Measurements from ENCODE around the gene CNTFR. TPM values are rescaled to one million over a fixed set of nuclear protein-coding genes. Genes with fewer than 3 reads are reported as not detected.

CNTFR gene
- total and polyA plus RNA-seq, 4 donors, result 0.75 to 3.3 (median 2.0) TPM

DNA sequence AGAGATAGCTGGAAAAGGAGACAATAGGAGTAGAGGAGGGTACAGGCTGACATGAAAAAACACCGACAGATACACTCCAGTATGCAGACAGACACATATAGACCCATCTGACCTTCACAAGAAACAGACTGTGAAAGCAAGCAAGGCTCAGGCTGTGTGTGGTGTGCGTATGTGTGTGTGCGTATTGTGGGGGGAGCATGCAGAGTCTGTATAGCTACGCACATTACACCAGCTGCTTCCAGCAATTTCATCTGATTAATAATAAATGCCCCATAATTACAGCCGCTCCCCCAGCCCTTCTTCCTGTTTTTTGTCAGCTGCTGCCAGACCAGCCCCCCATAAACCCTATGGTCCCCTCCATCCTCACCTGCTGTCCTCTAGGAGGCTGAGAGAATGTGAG lies 6.7 kb downstream of the CNTFR start:
- H3K27me3 ChIP-seq (ENCODE audit: control insufficient read depth in 4 of 4, insufficient read depth in 4 of 4, low read length in 3 of 4), result no peaks in the 10 kb centered on the region
- peaks cover 2 to 21% (median 15%) of the 10 kb centered on the region in 4 donors for H3K4me1 ChIP-seq (ENCODE audit: control insufficient read depth in 4 of 4, insufficient read depth in 4 of 4, low read length in 3 of 4)
- H3K9ac ChIP-seq (ENCODE audit: low read depth in 1 of 2, low read length in 2 of 2), result no peak overlapping the region
- H3K27ac ChIP-seq (ENCODE audit: low read depth in 1 of 2, low read length in 2 of 2), result no peak overlapping the region
- H3K9me3 ChIP-seq (ENCODE audit: control insufficient read depth in 4 of 4, low read length in 3 of 4), result no peaks in the 10 kb centered on the region
- no peaks in the 10 kb centered on the region for H3K36me3 ChIP-seq (ENCODE audit: control insufficient read depth in 4 of 4, insufficient read depth in 3 of 4, low read depth in 1 of 4, low read length in 3 of 4)
- TF ChIP-seq, protein P1, sequence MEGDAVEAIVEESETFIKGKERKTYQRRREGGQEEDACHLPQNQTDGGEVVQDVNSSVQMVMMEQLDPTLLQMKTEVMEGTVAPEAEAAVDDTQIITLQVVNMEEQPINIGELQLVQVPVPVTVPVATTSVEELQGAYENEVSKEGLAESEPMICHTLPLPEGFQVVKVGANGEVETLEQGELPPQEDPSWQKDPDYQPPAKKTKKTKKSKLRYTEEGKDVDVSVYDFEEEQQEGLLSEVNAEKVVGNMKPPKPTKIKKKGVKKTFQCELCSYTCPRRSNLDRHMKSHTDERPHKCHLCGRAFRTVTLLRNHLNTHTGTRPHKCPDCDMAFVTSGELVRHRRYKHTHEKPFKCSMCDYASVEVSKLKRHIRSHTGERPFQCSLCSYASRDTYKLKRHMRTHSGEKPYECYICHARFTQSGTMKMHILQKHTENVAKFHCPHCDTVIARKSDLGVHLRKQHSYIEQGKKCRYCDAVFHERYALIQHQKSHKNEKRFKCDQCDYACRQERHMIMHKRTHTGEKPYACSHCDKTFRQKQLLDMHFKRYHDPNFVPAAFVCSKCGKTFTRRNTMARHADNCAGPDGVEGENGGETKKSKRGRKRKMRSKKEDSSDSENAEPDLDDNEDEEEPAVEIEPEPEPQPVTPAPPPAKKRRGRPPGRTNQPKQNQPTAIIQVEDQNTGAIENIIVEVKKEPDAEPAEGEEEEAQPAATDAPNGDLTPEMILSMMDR (IDR thresholded peaks at IDR 0.05; ENCODE audit: low read depth, low read length, missing input control), result no peak
- TF ChIP-seq NR2F2 (IDR thresholded peaks at IDR 0.05) (no peak), JUND (IDR thresholded peaks at IDR 0.05) (no peak), SP1 (IDR thresholded peaks at IDR 0.05) (no peak), YY1 (IDR thresholded peaks at IDR 0.05) (no peak), FOXA2 (IDR thresholded peaks at IDR 0.05) (no peak)
- TF ChIP-seq, protein P2, sequence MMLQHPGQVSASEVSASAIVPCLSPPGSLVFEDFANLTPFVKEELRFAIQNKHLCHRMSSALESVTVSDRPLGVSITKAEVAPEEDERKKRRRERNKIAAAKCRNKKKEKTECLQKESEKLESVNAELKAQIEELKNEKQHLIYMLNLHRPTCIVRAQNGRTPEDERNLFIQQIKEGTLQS (IDR thresholded peaks at IDR 0.05), result no peak
- DNase-seq (ENCODE audit: low spot score), result no peak
- WGBS, result 95% methylated on average over 5 of the region's 5 CpGs
- H3K4me3 ChIP-seq (ENCODE audit: low read depth in 1 of 3, low read length in 3 of 3), result no peak overlapping the region

DNA sequence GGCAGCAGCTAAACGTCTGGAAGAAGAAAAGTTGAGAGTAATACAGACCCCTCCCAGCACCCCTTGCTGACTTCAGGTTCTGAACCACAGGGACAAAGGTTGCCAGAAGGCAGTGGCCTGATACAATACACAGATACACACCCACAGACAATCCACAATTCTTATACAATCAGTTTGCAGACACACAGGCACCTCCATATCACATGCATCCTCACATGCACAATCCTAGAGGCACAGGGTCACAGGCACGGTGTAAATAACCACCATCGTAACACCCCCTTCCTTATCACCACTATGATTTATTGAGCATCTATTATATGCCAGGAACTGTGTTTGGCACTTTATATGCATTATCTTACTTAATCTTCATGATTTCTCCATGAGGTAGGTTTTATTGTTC lies 8.2 kb downstream of the CNTFR start:
- no peak for TF ChIP-seq GABPA (IDR thresholded peaks at IDR 0.05 in 1 of 2, conservative IDR thresholded peaks at IDR 0.05 in 1 of 2)
- TF ChIP-seq, protein P1 (IDR thresholded peaks at IDR 0.05; ENCODE audit: low read depth, low read length, missing input control), result no peak
- TF ChIP-seq, protein P3, sequence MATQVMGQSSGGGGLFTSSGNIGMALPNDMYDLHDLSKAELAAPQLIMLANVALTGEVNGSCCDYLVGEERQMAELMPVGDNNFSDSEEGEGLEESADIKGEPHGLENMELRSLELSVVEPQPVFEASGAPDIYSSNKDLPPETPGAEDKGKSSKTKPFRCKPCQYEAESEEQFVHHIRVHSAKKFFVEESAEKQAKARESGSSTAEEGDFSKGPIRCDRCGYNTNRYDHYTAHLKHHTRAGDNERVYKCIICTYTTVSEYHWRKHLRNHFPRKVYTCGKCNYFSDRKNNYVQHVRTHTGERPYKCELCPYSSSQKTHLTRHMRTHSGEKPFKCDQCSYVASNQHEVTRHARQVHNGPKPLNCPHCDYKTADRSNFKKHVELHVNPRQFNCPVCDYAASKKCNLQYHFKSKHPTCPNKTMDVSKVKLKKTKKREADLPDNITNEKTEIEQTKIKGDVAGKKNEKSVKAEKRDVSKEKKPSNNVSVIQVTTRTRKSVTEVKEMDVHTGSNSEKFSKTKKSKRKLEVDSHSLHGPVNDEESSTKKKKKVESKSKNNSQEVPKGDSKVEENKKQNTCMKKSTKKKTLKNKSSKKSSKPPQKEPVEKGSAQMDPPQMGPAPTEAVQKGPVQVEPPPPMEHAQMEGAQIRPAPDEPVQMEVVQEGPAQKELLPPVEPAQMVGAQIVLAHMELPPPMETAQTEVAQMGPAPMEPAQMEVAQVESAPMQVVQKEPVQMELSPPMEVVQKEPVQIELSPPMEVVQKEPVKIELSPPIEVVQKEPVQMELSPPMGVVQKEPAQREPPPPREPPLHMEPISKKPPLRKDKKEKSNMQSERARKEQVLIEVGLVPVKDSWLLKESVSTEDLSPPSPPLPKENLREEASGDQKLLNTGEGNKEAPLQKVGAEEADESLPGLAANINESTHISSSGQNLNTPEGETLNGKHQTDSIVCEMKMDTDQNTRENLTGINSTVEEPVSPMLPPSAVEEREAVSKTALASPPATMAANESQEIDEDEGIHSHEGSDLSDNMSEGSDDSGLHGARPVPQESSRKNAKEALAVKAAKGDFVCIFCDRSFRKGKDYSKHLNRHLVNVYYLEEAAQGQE (IDR thresholded peaks at IDR 0.05), result no peak
- no peak for TF ChIP-seq FOXA1 (IDR thresholded peaks at IDR 0.05)
- TF ChIP-seq HNF4A (conservative IDR thresholded peaks at IDR 0.05), result no peak
- WGBS, result 74% methylated on average over 3 of the region's 3 CpGs

More for the DNA sequence above, 8.2 kb downstream of the CNTFR start:
- no peaks in the 10 kb centered on the region for H3K36me3 ChIP-seq (ENCODE audit: control insufficient read depth in 4 of 4, insufficient read depth in 3 of 4, low read depth in 1 of 4, low read length in 3 of 4)
- H3K9me3 ChIP-seq (ENCODE audit: control insufficient read depth in 4 of 4, low read length in 3 of 4), result no peaks in the 10 kb centered on the region
- H3K27me3 ChIP-seq (ENCODE audit: control insufficient read depth in 4 of 4, insufficient read depth in 4 of 4, low read length in 3 of 4), result no peaks in the 10 kb centered on the region
- no peak overlapping the region for H3K27ac ChIP-seq (ENCODE audit: low read depth in 1 of 2, low read length in 2 of 2)
- H3K4me3 ChIP-seq (ENCODE audit: low read depth in 1 of 3, low read length in 3 of 3), result no peak overlapping the region
- peaks cover 2 to 26% (median 15%) of the 10 kb centered on the region in 4 donors for H3K4me1 ChIP-seq (ENCODE audit: control insufficient read depth in 4 of 4, insufficient read depth in 4 of 4, low read length in 3 of 4)
- H3K9ac ChIP-seq (ENCODE audit: low read depth in 1 of 2, low read length in 2 of 2), result no peak overlapping the region
- DNase-seq (ENCODE audit: low spot score), result no peak

Measured in liver (tissue), 9 donors.